GM18861 (cell line): ENCODE results near the gene PSEN2.

Source experiments
- ATAC-seq: cut with Tn5 transposase; IDR thresholded peaks from one replicate; pipeline ENCODE4 v1.9.1; 2021; ENCODE audit not compliant: unreplicated experiment

The PSEN2 gene

DNA sequence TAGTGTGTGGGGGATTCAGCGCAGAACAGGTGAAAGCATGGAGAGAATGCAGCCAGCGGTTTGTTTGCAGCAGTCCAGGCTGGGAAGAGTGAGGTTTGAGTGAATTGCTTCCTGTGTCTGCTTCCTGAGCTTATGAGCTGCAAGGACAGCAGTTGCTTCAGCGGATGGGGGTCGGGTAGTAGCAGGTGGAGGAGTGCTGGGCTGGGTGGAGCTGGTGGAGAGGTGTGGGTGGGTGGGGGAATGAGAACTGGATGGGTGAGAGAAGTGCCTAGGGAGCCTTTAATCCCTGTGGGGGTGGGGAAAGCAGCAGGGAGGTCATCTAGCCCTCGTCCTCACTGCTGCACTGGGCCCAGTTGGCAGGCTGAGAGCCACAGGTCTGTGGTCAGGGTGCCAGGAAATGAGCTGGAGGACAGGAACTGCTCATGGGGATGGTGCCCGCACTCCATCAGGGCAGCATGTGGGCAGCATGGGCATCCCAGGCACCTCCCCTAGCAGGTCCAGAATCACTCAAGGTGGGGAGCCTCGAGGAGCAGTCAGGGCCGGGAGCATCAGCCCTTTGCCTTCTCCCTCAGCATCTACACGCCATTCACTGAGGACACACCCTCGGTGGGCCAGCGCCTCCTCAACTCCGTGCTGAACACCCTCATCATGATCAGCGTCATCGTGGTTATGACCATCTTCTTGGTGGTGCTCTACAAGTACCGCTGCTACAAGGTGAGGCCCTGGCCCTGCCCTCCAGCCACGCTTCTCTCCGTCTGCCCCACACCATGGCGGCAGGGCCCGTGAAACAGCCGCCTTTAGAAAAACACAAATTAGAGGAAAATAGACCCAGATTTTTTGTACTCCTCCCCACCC lies 14.8 kb downstream of the PSEN2 start:
- ATAC-seq, result no peak

DNA sequence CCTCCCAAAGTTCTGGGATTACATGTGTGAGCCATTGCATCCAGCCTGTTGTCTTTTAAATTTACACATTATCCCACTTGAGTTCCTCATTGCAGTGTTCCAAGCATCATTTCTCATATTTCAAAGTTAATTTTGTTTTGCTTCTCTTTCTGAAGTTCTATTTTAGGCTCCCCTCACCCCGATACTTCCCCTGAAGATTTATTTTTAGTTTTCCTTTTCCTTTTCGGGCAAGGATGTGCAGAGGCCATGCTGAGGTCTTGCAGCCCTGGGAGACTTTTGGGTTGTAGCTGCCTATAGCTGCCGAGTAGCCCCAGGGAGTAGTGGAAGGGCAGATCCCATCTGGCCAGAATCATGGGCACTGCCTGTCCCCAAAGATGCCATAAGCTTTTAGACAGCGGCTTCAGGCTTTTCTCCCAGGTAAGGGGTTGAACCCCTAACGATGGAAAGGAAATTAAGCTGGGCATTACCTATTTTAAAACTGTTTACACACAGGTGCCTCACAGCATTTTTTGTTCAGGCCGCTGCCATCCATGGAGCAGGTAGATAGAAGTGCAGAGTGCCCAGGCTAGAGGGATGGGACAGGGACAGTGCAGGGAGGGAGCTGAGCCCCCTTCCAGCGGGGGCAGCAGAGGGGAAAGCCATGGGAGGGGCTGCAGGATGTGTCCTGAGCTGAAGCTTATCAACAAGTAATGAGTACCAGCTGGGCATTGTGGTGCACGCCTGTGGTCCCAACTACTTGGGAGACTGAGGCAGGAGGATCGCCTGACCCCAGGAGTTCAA lies 15.9 kb downstream of the PSEN2 start:
- ATAC-seq, result no peak

DNA sequence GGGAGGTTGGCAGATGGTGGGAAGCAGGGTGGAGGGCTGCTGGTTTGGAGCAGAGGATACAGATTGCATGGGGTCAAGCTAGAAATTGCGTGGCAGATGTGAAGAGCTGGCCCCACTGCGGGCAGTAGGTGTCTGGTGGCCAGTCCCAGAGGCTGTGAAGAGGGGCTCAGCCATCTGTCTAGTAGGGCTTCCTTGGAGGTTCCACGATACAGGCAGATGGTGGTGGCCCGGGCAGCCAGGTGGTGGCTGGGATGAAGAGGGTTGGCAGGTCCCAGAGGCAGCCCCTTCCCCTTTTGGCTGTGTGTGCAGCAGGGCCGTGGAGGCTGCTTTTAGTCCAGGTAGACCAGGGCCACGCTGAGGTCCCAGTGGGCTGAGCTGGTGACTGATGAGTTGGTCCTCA lies 16.6 kb downstream of the PSEN2 start:
- no peak for ATAC-seq

DNA sequence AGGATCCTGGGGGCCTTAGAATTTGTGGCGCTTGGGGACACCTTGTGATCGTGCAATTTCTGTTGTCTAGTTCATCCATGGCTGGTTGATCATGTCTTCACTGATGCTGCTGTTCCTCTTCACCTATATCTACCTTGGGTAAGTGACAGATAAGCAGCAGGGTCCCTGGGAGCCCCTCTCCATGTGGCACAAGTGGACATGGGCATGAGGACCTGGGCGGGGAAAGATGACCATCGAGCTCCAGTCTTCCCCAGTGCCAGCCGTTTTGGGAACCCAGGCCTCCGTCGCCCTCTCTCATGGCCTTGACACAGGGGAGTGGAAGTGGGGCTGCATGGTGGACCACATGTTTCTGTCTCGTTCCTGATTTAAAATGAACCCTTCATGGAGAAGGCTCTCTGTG lies 17.6 kb downstream of the PSEN2 start:
- no peak for ATAC-seq

DNA sequence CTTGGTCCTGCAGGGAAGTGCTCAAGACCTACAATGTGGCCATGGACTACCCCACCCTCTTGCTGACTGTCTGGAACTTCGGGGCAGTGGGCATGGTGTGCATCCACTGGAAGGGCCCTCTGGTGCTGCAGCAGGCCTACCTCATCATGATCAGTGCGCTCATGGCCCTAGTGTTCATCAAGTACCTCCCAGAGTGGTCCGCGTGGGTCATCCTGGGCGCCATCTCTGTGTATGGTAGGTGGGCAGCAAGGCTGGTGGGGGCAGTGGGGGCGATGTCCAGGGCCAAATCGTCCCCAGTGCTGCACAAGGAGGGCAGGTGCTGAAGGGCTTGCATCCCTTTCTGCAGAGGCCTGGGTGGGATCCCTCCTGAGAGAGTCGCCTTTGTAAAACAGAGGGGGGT lies 18.4 kb downstream of the PSEN2 start:
- no peak for ATAC-seq

DNA sequence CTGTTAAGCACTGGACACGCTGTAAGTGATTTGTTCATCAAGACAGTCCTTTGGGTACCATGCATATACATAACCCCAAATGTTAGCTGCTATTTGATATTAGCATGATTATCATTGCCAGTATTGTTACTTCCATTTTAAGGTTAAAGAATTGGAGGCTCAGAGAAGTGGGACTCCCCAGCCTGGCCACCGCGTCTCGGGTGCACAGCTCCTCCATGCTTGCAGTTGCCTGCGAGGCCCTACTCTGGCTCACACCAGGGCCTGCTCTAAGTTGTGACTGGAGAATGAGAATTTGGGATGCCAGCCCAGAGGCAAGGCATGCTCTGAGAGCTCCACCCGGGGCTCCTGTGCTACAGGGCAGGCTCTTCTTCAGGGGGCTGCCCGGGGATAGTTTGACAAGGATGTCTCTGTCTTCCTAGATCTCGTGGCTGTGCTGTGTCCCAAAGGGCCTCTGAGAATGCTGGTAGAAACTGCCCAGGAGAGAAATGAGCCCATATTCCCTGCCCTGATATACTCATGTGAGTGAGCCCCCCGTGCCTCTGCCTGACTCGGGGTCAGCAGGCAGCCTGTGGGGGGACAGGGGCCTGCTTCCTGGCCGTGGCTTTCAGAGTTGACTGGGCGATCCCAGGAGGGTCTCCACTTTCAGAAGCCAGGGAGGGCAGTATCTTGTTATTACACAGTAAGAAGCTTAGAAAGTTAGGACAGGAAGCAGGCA lies 19.4 kb downstream of the PSEN2 start:
- no peak for ATAC-seq

DNA sequence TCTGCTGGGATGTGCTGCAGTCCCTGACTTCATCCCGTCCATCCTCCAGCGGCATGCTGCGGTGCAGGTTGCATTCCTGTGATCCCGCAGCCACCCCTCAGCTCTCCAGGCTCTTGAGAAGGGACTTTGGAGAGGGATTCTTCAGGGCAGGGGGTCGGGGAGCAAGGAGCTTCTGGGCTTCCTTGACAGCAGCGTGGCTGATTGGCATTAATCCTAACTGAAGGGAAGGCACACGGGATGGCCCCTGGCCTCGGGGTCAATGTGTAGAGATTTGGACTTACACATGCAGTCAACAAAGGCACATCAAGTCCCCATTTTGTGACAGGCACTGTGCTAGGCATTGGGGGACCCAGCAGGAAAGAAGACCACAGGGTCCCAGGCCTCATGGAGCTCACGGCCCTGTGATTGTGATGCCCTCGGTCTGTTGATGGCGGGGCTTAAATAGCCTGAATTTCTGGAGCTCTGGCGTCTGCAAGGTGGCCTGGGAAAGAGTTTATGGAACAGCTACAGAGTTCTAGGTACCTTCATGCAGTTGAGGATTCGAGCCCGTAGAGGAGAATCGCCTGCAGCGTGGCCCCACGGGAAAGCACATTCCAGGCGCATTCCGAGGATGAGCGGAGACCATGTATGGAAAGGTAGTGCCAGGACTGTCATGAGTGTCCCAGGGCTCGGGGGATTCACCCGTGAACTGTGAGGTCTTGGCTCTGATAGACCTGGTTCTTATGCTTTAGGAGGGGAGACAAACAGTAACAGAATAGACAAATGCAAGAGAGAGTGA lies 20.1 kb downstream of the PSEN2 start:
- ATAC-seq, result no peak

DNA sequence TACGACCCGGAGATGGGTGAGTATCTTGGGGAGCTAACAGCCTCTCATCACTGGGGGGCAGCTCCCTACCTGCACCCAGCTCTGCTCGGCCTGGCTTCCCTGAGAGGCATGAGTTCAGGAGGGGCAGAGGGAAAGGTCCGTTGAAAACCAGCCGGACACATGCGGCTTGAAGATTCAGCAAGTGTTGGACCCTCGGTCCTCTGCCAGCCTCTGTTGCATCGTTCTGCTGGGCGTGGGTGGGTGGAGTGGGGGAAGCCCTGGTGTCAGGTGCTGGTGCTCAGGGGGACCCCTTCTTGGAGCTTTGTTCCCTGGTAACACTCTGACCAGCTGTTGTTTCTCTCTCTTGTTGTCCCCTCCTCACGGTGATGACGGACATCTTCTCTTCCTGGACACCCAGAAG lies 20.9 kb downstream of the PSEN2 start:
- no peak for ATAC-seq

DNA sequence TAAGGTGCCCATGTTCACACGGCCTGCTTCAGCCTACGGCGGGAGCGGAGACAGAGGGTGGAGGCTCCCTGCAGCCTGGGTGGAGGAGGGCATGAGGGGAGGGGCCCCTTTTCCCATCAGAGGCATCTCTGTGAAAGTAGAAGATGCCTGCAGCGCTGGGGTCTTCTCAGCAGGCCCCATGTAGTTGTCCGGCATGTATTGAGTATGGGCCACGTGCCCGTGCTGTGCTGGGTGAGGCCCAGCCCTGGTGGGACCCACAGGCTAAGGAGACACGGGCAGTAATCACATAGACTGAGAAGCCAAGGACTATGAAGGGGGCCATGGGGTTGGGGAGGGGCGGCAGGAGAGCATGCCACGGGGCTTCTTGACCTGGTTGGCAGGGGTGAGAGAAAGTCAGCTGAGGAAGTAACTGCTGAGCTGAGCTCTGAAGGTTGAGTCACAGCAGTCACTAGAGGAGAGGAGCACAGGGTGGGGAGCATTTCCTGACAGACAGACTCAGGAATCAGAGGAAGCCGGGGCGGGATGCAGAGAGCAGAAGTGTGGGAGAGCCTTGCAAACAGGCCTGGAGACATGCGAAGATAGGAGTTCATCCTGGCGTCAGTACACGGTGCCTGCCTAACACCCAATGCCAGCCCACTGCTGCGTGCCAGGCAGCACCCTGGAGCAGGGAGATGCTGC lies 21.6 kb downstream of the PSEN2 start:
- ATAC-seq, result no peak

DNA sequence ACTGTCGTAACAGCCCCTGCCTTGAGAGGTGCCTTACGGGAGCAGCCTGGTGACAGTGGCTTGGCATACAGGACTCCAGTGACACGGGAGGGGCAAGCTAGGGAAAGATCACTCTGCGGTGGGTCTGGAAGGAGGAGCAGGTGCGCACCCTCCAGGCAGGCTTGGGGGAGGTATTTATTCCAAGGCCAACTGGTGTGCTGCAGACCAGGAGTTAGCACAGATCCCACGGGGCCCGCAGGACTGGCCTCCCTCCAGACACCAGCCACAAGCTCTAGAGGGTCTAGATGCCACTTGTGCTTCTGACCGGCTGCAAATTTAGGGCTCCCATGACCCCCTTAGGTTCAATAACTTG lies 22.1 kb downstream of the PSEN2 start:
- no peak for ATAC-seq

DNA sequence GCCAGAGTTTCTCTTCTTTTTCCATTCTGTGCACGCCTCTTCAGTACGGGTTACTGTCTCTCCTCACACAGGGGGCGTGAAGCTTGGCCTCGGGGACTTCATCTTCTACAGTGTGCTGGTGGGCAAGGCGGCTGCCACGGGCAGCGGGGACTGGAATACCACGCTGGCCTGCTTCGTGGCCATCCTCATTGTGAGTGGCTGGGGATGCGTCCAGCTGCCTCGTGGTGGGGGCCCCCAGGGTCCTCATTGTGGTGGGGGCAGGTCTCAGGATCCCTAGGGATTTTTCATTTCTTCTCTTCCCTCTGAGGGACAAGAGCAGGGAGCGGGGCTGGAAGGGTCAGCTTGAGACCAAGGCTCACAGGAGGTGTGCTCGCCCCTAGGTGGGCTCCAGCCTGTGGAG lies 23.5 kb downstream of the PSEN2 start:
- no peak for ATAC-seq

DNA sequence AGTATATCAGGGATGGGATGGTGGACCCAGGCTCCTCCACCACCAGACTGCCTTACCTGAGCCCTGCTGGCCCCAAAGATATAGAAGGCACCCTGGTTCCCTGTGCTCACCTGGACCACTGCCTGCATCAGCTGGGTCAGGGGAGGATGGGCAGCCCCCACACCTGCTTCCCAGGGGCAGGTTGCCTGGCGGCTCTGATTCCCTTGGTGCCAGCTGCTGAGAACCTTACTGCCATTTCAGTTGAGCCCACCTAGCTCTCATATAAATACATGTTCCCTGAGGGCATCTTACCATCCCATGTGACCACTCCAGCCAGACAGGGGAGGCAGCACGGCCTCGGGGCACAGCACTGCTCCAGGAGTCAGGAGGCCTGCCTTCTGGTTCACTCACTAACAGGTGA lies 24.4 kb downstream of the PSEN2 start:
- no peak for ATAC-seq

DNA sequence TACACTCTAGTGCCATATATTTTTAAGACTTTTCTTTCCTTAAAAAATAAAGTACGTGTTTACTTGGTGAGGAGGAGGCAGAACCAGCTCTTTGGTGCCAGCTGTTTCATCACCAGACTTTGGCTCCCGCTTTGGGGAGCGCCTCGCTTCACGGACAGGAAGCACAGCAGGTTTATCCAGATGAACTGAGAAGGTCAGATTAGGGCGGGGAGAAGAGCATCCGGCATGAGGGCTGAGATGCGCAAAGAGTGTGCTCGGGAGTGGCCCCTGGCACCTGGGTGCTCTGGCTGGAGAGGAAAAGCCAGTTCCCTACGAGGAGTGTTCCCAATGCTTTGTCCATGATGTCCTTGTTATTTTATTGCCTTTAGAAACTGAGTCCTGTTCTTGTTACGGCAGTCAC lies 25.2 kb downstream of the PSEN2 start:
- ATAC-seq, result no peak

DNA sequence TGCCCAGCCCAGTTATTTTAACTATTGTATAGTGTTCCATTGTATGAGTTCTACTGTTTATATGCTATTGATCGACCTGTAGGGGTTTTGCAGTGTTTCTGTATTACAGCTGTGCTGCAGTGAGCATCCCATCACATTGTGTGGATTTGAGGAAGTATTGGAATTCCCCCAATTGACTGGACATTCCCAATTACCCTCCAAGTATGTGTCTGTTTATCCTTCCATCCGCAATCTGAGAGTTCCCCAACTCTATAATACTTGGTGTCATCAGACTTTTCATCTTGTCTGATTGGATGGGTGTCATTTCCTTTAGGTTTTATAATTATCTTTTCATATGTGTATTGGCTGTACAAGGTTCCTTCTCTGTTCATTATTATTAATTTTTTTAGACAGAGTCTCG lies 27.8 kb downstream of the PSEN2 start:
- no peak for ATAC-seq

DNA sequence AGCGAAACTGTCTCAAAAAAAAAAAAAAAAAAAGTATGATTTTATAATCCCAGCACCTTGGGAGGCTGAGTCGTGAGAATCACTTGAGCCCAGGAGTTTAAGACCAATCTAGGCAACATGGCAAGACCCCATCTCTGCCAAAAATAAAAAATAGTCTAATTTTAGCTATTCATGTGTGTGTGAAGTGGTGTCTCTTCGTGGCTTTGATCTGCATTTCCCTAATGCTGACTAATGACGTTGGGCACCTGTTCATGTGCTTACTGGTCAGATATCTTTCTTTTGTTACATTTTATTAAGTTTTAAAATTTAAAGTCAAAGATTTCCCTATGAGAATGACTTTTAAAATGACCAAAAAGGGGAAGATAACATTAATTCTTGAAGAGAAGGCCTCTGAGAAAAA lies 31.0 kb downstream of the PSEN2 start:
- ATAC-seq, result no peak

DNA sequence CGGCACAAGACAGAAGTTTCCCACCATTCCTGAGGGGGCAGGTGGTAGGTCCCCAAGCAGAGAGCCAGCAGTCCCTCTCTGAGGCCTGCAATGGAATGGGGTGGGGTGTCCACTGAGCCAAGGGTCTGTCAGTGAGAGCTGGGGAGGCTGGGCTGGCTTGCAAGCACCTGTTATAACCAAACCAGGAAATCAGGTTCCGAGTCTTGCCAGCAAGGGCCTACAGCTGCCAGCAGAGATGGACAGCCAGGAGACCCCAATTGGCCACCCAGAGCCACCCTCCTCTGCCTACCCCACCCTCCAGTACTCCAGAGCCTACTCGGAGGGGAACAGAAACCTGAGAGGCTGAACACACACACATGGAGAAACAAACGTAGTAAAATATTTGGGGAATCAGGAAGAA lies 32.2 kb downstream of the PSEN2 start:
- no peak for ATAC-seq

DNA sequence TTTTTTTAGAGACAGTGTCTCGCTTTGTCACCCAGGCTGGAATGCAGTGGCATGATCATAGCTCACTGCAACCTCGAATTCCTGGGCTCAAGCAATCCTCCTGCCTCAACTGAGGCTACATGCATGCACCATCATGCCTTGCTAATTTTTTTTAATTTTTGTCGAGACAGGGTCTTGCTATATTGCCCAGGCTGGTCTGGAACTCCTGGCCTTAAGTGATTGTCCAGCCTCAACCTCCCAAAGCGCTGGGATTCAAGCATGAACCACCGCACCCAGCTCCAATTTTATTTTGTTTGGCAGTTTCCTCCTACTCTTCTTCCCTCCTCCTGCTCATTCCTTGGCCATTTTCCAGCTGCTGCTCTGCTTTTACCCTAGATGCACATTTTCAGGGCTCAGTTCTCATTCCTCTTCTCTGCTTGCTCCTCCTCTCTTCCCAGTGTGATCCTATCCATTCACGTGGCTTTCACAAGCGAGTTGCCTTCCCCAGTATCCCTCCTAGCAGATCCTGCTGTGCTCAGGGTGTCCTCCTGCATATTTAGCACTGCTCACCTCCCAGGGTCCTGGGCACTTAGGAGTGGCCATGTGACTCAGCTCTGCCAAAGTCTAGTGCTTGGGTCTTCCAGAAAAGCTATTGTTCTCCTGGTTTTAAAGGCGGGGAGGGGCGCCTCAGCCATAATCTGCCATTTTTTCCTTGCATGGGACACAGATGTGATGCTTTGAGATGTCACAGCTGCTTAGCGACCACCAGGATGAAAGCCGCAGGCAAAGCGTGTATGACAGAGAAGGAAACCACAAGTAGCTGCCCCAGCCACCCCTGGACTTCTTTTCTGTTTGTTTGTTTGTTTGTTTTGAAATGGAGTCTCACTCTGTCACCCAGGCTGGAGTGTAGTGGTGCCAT lies 33.7 kb downstream of the PSEN2 start:
- ATAC-seq, result no peak

DNA sequence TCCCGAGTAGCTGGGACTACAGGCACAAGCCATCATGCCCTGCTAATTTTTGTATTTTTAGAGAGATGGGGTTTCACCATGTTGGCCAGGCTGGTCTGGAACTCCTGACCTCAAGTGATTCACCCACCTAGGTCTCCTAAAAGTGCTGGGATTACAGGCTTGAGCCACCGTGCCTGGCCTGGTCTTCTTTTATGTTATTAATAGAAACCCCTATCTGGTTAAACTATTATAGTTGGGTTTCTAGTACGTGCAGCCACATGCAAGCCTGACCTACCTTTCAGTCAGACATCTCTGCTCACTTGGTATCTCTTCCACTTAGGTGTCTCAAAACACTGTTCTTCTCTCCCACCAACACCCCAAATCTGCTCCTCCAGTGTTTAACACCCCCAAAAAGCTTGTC lies 34.4 kb downstream of the PSEN2 start:
- no peak for ATAC-seq

DNA sequence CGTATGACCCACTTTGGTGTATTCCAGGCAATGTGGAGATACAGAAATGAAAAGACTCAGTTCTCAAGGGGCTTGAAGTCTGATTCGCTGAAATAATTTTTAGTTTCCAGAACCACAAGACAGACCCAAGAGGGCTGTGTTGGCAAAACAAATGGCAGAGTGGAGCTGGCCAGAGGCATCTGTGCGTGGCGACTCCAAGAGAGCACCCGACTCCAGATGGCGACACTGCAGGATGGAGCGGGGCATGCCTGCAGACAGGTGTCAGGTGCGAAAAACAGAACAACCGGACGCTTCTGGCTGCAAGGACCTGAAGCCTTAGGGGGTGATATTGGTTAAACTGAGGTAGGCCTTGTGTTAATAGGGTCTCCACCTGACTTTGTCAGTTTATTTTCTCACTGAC lies 38.0 kb downstream of the PSEN2 start:
- ATAC-seq, result no peak

DNA sequence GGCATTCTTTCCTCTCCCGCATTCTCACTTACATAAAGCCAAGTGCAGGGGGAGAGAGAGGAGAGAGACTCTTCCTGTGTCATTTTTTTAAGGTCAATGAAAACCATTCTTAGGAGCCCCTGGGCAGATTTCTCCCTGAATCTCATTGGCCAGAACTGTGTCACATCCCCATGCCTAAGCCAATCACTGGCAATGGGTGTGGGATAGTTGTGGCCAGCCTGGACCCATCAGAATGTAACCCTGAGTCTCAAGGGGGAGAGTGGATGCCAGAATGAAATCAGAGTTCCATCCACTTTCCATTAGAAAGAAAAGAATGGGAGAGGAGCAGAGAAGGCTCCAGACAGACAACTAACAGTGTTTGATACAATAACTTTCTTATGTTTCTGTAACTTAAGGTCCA lies 38.5 kb downstream of the PSEN2 start:
- ATAC-seq, result no peak
